BLaER1 treated with 17β-estradiol and CSF1 and Interleukin-3, amounts not matched to agents 10 nM and 100 nM (cell line): ENCODE measurements around the gene GPR137.

ENCODE experiments used
- H3K27ac ChIP-seq, 11 experiments: shearing (Covaris generic); formaldehyde crosslinking; 2 replicates each; pipeline ENCODE4 v1.8.1; 2022
- H3K27me3 ChIP-seq, 11 experiments: shearing (Covaris generic); formaldehyde crosslinking; 2 replicates each; pipeline ENCODE4 v1.8.1; 2022
- H3K36me3 ChIP-seq, 11 experiments: shearing (Covaris generic); formaldehyde crosslinking; 2 replicates each; pipeline ENCODE4 v1.8.1; 2022
- H3K4me1 ChIP-seq, 10 experiments: shearing (Covaris generic); formaldehyde crosslinking; 2 replicates each; pipeline ENCODE4 v1.8.1; 2022
- H3K4me2 ChIP-seq, 11 experiments: shearing (Covaris generic); formaldehyde crosslinking; 2 replicates each; pipeline ENCODE4 v1.8.1; 2022
- H3K4me3 ChIP-seq, 10 experiments: shearing (Covaris generic); formaldehyde crosslinking; 2 replicates each; pipeline ENCODE4 v1.8.1; 2022
- H3K9ac ChIP-seq, 11 experiments: shearing (Covaris generic); formaldehyde crosslinking; 2 replicates each; pipeline ENCODE4 v1.8.1; 2022
- H3K9me3 ChIP-seq, 11 experiments: shearing (Covaris generic); formaldehyde crosslinking; replicated peaks in 1 of 11; 2 replicates each; pipeline ENCODE4 v1.8.1; 2022
- H4K20me1 ChIP-seq, 11 experiments: shearing (Covaris generic); formaldehyde crosslinking; 2 replicates each; pipeline ENCODE4 v1.8.1; 2022
- Cebpa-rat ChIP-seq, 11 experiments: shearing (Covaris generic); IDR thresholded peaks; 2 replicates each; pipeline ENCODE4 v1.8.1; 2022

GPR137 gene

GRCh38 chr11:64256300-64256699, 29.3 kb upstream of the GPR137 start:
- Histone ChIP-seq H3K27me3 (no peaks in the 10 kb centered on the region), H3K27ac (no peak overlapping the region), H3K4me2 (no peak overlapping the region), H3K9ac (peak overlapping the region in 1 of 11 experiments; percentile 26; a peak in 2 of 22 replicates), H3K4me1 (peaks cover 19 to 29% (median 25%) of the 10 kb centered on the region in 10 experiments), H3K9me3 (no peaks in the 10 kb centered on the region), H3K36me3 (peaks cover 65 to 78% (median 70%) of the 10 kb centered on the region in 11 experiments), H4K20me1 (peaks cover 17 to 81% (median 31%) of the 10 kb centered on the region in 11 experiments; a peak in 19 of 22 replicates), H3K4me3 (no peak overlapping the region)
- TF ChIP-seq Cebpa-rat (IDR thresholded peaks at IDR 0.05), result no peak

GRCh38 chr11:64258356-64258755, 27.3 kb upstream of the GPR137 start:
- H3K9ac ChIP-seq, result no peak overlapping the region
- H3K36me3 ChIP-seq, result peaks cover 84 to 99% (median 90%) of the 10 kb centered on the region in 11 experiments
- H3K9me3 ChIP-seq, result no peaks in the 10 kb centered on the region
- H4K20me1 ChIP-seq, result peaks cover 5 to 90% (median 22%) of the 10 kb centered on the region in 11 experiments; a peak in 19 of 22 replicates
- no peak overlapping the region for H3K4me3 ChIP-seq
- H3K4me2 ChIP-seq, result no peak overlapping the region
- no peak for TF ChIP-seq Cebpa-rat (IDR thresholded peaks at IDR 0.05)
- H3K27ac ChIP-seq, result no peak overlapping the region
- H3K27me3 ChIP-seq, result no peaks in the 10 kb centered on the region
- peaks cover 17 to 32% (median 22%) of the 10 kb centered on the region in 10 experiments for H3K4me1 ChIP-seq

- Histone ChIP-seq H3K27ac (no peak overlapping the region), H3K36me3 (peaks cover 91 to 100% (median 97%) of the 10 kb centered on the region in 11 experiments), H3K9me3 (no peaks in the 10 kb centered on the region), H3K4me2 (no peak overlapping the region), H4K20me1 (peaks cover 0 to 85% (median 15%) of the 10 kb centered on the region in 11 experiments; a peak in 17 of 22 replicates), H3K4me1 (peaks cover 17 to 31% (median 20%) of the 10 kb centered on the region in 10 experiments), H3K4me3 (no peak overlapping the region), H3K27me3 (no peaks in the 10 kb centered on the region), H3K9ac (no peak overlapping the region)
- no peak for TF ChIP-seq Cebpa-rat (IDR thresholded peaks at IDR 0.05)
Observed at GRCh38 chr11:64258946-64259532, 26.6 kb upstream of the GPR137 start.

GRCh38 chr11:64259533-64260067, 26.0 kb upstream of the GPR137 start:
- Histone ChIP-seq H3K9ac (0 out of 22 replicates have a peak overlapping the region, but pooled peaks of 1 of the 11 experiments have one; percentile 9), H4K20me1 (peaks cover 0 to 85% (median 9%) of the 10 kb centered on the region in 11 experiments; a peak in 13 of 22 replicates), H3K4me1 (peaks cover 19 to 31% (median 22%) of the 10 kb centered on the region in 10 experiments), H3K27ac (no peak overlapping the region), H3K36me3 (peaks cover 86 to 100% (median 96%) of the 10 kb centered on the region in 11 experiments), H3K27me3 (no peaks in the 10 kb centered on the region), H3K9me3 (no peaks in the 10 kb centered on the region), H3K4me3 (no peak overlapping the region), H3K4me2 (no peak overlapping the region)
- TF ChIP-seq Cebpa-rat (IDR thresholded peaks at IDR 0.05), result no peak

- 0 out of 22 replicates have a peak overlapping the region, but pooled peaks of 1 of the 11 experiments have one; percentile 9 for H3K9ac ChIP-seq
- H4K20me1 ChIP-seq, result peaks cover 0 to 81% (median 7%) of the 10 kb centered on the region in 11 experiments; a peak in 10 of 22 replicates
- H3K4me1 ChIP-seq, result peaks cover 24 to 35% (median 29%) of the 10 kb centered on the region in 10 experiments
- H3K4me2 ChIP-seq, result no peak overlapping the region
- no peaks in the 10 kb centered on the region for H3K27me3 ChIP-seq
- H3K4me3 ChIP-seq, result no peak overlapping the region
- TF ChIP-seq Cebpa-rat (IDR thresholded peaks at IDR 0.05), result no peak
- peaks cover 81 to 99% (median 92%) of the 10 kb centered on the region in 11 experiments for H3K36me3 ChIP-seq
- no peaks in the 10 kb centered on the region for H3K9me3 ChIP-seq
- no peak overlapping the region for H3K27ac ChIP-seq
Observed at GRCh38 chr11:64260147-64260708, 25.4 kb upstream of the GPR137 start.

GRCh38 chr11:64261556-64262080, 24.0 kb upstream of the GPR137 start:
- Histone ChIP-seq H3K27me3 (no peaks in the 10 kb centered on the region), H4K20me1 (peaks cover 0 to 81% (median 1%) of the 10 kb centered on the region in 11 experiments; a peak in 8 of 22 replicates), H3K27ac (no peak overlapping the region), H3K4me1 (peaks cover 38 to 49% (median 43%) of the 10 kb centered on the region in 10 experiments), H3K9me3 (no peaks in the 10 kb centered on the region), H3K4me2 (no peak overlapping the region; a peak in 2 of 22 replicates), H3K36me3 (peaks cover 72 to 99% (median 92%) of the 10 kb centered on the region in 11 experiments), H3K9ac (peak overlapping the region in 1 of 11 experiments; percentile 27; a peak in 1 of 22 replicates), H3K4me3 (no peak overlapping the region)
- no peak for TF ChIP-seq Cebpa-rat (IDR thresholded peaks at IDR 0.05)

GRCh38 chr11:64262271-64263002, 23.2 kb upstream of the GPR137 start:
- no peaks in the 10 kb centered on the region for H3K9me3 ChIP-seq
- H3K4me1 ChIP-seq, result peaks cover 46 to 57% (median 51%) of the 10 kb centered on the region in 10 experiments
- peak overlapping the region in 9 of 11 experiments; percentile 30 to 68 (median 48); a peak in 15 of 22 replicates for H3K4me2 ChIP-seq
- H3K36me3 ChIP-seq, result peaks cover 64 to 98% (median 86%) of the 10 kb centered on the region in 11 experiments
- H4K20me1 ChIP-seq, result peaks cover 0 to 74% (median 0%) of the 10 kb centered on the region in 11 experiments; a peak in 8 of 22 replicates
- H3K27me3 ChIP-seq, result no peaks in the 10 kb centered on the region
- H3K4me3 ChIP-seq, result no peak overlapping the region
- peak overlapping the region in 6 of 11 experiments; percentile 21 to 67 (median 39); a peak in 9 of 22 replicates for H3K27ac ChIP-seq
- no peak for TF ChIP-seq Cebpa-rat (IDR thresholded peaks at IDR 0.05)
- peak overlapping the region in 9 of 11 experiments; percentile 22 to 62 (median 42); a peak in 9 of 22 replicates for H3K9ac ChIP-seq
